ENCODE data around the gene NTRK3. TPM values are rescaled to one million over a fixed set of nuclear protein-coding genes. Genes with fewer than 3 reads are reported as not detected.

The NTRK3 gene
- total and polyA plus RNA-seq, 8 donors: 0.13 to 1.1 (median 0.60) TPM

GRCh38 chr15:87874896-87875711 lies 381.4 kb downstream of the NTRK3 start:
- FAIRE-seq (no peak), DNase-seq (peak in 1 of 6 donors; percentile 18), ATAC-seq (peak in 1 of 4 donors; percentile 59)
- 29 to 30% methylated on average over 10 of the region's 10 CpGs for WGBS, 2 donors
- Histone ChIP-seq H3K27ac (no peak overlapping the region), H3K36me3 (no peaks in the 10 kb centered on the region), H3K4me3 (no peak overlapping the region), H3K9me3 (no peaks in the 10 kb centered on the region), H3K27me3 (no peaks in the 10 kb centered on the region), H3K4me1 (no peaks in the 10 kb centered on the region)
- TF ChIP-seq CTCF (IDR thresholded peaks at IDR 0.05): no peak
- intact Hi-C loops (cut with DNase I): no loop called here

- H3K9me3 ChIP-seq: no peaks in the 10 kb centered on the region
- TF ChIP-seq CTCF (IDR thresholded peaks at IDR 0.05): no peak
- DNase-seq (no peak), ATAC-seq (no peak), FAIRE-seq (no peak)
- H3K4me3 ChIP-seq: no peak overlapping the region
- H3K36me3 ChIP-seq: no peaks in the 10 kb centered on the region
- H3K27me3 ChIP-seq: no peaks in the 10 kb centered on the region
- H3K4me1 ChIP-seq: no peaks in the 10 kb centered on the region
- intact Hi-C loops (cut with DNase I): no loop called here
- 69 to 86% methylated on average over 8 of the region's 8 CpGs for WGBS, 2 donors
- no peak overlapping the region for H3K27ac ChIP-seq
Observed at GRCh38 chr15:87873516-87873915, 383.0 kb downstream of the NTRK3 start.

- TF ChIP-seq CTCF (IDR thresholded peaks at IDR 0.05): no peak
- Histone ChIP-seq H3K27ac (no peak overlapping the region), H3K36me3 (no peaks in the 10 kb centered on the region), H3K4me3 (no peak overlapping the region), H3K4me1 (no peaks in the 10 kb centered on the region), H3K27me3 (no peaks in the 10 kb centered on the region), H3K9me3 (no peaks in the 10 kb centered on the region)
- DNase-seq (no peak), FAIRE-seq (no peak), ATAC-seq (no peak)
- WGBS, 2 donors: 49 to 67% methylated on average over 3 of the region's 3 CpGs
- intact Hi-C loops (cut with DNase I): no loop called here
Observed at GRCh38 chr15:87871731-87872320, 384.7 kb downstream of the NTRK3 start.

- DNase-seq (no peak), FAIRE-seq (no peak), ATAC-seq (no peak)
- H3K9me3 ChIP-seq: no peaks in the 10 kb centered on the region
- intact Hi-C loops (cut with DNase I): no loop called here
- no peaks in the 10 kb centered on the region for H3K27me3 ChIP-seq
- H3K4me1 ChIP-seq: no peaks in the 10 kb centered on the region
- no peaks in the 10 kb centered on the region for H3K36me3 ChIP-seq
- TF ChIP-seq CTCF (IDR thresholded peaks at IDR 0.05): no peak
- no peak overlapping the region for H3K27ac ChIP-seq
- H3K4me3 ChIP-seq: no peak overlapping the region
- WGBS, 2 donors: 63 to 69% methylated on average over 2 of the region's 2 CpGs
Observed at GRCh38 chr15:87871258-87871681, 385.3 kb downstream of the NTRK3 start.

- ATAC-seq (no peak), FAIRE-seq (no peak), DNase-seq (no peak)
- Histone ChIP-seq H3K27me3 (no peaks in the 10 kb centered on the region), H3K27ac (no peak overlapping the region), H3K4me1 (no peaks in the 10 kb centered on the region), H3K36me3 (no peaks in the 10 kb centered on the region), H3K4me3 (no peak overlapping the region), H3K9me3 (no peaks in the 10 kb centered on the region)
- intact Hi-C loops (cut with DNase I): no loop called here
- TF ChIP-seq CTCF (IDR thresholded peaks at IDR 0.05): no peak
- WGBS, 2 donors: 18% methylated on average over 3 of the region's 3 CpGs
Observed at GRCh38 chr15:87866961-87867360, 389.6 kb downstream of the NTRK3 start.
